GM18870 (cell line): ENCODE data around the gene IFNG.
A peak's percentile ranks its signal among the peaks of the same experiment; 100 is the strongest.

Source experiments
- ATAC-seq: cut with Tn5 transposase; IDR thresholded peaks from one replicate; pipeline ENCODE4 v1.9.1; 2021; ENCODE audit warnings: moderate library complexity; ENCODE audit not compliant: unreplicated experiment

Gene IFNG

DNA sequence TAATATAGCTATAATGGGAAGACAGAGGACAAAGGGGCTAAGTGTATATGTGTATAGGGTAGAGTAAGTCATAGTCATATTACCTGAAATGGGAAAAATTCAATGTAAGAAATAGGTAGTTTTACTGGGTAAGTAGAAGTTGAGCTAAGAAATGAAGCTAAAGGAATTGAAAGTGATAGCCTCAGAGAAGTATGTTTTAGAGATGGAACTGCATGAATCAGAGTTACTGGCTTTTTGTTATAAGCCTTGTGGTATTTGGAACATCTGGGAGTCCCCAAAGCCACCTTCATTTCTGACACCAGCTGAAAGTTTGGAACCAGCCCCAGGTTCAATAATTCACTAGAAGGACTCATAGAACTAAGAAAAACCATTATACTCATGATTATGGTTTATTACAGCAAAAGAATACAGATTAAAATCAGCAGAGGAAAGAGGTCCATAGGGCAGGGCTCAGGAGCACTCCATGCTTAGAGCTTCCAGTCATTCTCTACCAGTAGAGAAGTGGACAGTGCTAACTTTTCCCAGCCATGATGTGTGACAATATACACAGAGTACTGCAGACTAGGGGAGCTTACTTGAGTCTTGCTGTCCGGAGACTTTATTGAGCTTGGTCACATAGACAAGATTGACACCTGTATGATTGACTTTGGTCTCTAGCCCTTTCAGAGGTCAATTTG, 9.8 kb upstream of the IFNG start:
- no peak for ATAC-seq

DNA sequence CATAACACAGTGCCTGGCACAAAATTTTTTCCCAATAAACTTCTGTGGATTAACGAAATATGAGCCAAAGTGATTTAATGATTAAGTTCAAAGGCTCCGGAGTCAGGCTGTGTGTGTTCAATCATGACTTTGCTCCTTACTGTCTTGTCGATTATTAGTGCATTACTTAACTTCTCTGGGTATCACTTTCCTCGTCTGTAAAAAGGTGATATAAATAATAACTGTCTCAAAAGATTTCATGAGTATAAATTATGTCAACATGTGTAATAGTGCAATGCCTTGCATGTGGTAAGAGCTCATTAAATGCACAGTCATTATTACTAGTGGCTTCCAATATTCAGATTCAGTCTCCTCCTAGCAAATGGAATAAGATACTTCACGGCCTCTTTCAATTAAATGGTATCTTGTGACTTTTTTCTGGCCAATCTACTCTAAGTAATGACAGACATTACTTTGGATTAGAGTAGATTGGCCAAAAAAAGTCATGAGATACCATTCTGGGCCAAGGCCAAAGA, 6.8 kb upstream of the IFNG start:
- ATAC-seq: no peak

DNA sequence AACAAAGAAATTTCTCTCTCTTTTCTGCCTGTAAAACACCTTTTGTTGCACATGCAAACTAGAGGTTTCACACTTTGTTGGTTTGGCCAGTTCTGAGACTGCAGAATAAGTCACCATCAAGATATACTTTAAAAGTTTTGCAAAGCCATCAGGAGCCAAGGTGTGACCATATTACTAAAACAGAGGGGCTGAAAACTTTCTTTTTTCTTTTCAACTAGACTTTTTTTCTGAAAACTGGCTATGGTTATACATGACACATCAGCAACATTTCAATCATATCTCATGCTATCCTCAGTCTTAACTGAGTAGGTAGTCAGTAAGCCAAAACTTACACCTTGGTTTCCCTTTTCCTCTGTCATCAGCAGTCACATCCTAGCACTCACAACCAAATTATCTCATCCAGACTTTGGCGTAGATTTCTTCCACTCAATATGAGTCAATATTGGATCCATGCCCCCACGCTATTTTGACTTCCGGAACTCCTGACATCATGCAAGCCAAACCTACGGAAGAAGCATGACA, 4.1 kb upstream of the IFNG start:
- peak; percentile 56 for ATAC-seq

DNA sequence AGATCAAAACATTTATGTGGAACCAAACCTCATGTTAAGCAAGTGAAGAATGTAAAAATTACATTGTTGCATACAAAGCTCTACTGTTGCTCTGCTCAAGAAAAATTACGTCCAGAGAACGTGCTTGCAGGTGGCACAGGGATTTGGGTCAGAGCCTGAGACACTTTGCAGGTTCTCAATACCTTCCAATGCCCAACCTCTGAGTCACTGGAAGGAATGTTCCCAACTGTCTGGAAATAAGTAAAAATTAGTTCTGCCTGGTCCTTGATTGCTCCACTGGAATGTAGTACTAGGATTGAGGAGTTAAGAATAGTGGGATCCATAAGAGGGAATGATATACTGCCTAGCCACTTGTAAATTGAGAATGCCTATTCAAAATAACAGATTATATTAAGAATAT, 2.8 kb upstream of the IFNG start:
- no peak for ATAC-seq

DNA sequence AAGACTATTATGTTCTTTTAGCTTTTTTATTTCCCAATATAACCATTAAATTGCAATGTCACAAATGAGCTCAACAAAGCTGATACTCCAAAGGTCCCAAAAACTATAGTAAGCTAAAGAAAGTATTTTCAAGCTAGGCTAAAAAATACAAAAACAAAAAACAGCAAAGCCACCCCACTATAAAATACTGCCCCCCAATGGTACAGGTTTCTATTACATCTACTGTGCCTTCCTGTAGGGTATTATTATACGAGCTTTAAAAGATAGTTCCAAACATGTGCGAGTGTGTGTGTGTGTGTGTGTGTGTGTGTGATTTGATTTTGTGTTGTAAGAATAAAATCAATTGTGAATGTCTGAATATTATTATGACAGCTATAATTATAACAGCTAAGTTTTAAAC, 1.1 kb downstream of the IFNG start:
- ATAC-seq: no peak

DNA sequence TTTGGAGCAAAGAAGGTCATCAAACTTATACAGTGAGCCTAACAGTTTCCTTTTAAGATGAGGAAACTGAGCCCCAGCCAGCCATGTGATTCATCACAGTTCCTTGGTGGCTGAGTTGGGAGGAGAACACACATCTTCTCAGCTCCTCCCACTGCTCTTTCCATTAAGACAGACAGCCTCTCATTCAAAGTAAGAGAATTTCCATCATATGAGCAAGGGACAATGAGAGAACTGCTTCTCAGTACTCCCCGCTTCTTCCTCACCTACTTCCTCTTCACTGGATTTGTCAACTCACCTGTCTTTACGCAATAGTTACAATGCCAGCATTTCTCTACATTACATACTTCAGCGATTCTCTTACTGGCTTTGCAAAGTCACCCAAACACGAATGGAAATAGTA, 2.2 kb downstream of the IFNG start:
- no peak for ATAC-seq

DNA sequence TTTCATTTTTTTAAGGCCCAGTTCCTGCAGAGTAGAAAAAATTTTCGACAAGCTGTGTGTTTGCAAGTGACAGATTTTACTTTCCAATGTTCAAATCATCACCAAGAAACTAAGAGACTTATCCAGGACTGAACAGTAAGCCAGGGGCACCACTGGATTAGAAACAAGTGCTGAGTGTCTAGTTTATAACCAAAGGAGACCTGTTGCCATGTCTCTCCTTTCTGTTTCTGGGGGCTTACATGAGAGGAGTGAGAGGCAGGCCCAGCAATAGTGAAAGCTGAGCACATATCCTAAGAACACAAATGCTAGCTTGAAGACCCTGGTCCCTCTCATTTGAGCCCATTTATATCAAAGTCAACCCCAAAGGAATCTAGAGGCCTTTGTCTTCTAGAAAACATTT, 2.9 kb downstream of the IFNG start:
- no peak for ATAC-seq

DNA sequence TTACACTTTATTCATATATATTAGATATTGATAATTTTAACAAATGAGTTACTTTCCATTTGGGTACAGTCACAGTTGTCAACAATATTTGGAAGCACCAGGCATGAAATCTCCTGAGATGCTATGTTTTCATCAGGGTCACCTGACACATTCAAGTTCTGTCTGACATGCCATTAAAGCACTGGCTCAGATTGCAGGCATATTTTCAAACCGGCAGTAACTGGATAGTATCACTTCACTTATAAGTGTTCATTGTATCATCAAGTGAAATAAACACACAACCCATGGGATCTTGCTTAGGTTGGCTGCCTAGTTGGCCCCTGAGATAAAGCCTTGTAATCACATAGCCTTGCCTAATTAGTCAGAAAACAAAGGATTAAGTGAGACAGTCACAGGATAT, 4.8 kb downstream of the IFNG start:
- no peak for ATAC-seq

DNA sequence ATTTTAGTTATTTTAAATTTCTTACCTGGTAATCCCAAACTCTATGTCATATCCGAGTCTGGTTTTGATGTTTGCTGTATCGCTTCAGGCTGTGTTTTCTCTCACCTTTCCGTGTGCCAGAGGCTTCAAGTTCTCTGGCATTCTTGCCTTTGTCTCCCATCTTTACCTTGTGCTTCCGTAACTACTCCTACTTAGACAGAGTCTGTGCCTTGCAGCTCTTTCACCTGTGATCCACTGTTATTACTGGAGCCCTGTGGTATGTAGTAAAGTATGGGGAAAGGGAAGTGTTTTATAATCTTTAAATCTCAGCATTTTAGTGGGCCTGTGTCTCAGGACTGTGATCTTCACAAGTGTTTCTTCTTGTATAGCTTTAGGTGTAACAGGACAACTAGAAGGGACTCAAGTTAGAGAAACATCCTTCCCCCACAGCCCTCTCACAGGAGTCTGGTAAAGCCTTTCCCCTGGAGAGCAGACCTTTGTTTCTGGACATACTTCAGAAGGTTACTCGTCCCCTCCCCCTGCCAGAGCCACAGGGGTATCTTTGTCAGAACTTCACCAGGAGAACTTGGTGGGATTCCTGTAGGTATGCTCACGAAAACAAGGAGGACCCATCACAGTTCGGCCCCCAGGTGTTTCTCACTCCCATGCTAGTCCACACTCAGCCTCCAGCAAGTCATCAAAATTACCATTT, 11.1 kb downstream of the IFNG start:
- ATAC-seq: no peak

DNA sequence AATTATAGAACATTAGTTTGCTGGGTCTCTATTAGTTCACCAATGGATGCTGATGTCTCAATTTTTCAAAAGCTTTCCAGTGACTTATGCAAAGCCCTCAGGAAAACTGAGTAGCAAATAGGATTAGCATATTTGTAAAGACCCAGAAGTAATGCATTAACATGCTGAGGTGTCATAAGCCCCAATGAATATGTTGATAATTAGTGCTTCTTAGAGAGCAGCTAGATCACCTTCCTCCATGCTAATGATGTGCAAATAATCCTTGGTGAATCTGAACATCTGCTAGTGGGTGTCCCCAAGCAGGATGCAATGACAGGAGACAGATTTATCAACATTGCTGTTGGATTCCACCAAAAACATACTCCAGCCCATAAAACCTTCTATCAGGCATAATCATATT, 19.0 kb downstream of the IFNG start:
- ATAC-seq: no peak

DNA sequence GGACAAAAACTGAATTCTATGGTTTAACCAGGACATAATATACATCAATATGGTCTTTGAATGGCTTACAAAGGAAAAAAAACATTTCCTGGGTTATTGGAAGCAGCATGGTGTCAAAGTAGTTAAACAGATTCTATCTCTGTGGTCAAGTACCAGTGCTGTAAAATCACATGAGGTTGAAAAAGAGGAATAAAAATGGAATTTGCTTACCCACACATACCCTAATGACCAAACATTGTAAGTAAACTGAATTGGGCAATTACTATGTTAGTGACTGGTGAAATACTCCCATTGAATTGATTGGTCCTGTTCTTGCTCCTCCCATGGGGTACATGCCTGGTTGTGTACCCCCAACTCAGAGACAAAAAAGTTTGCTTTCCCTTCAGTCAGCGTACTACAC, 19.6 kb downstream of the IFNG start:
- ATAC-seq: no peak

DNA sequence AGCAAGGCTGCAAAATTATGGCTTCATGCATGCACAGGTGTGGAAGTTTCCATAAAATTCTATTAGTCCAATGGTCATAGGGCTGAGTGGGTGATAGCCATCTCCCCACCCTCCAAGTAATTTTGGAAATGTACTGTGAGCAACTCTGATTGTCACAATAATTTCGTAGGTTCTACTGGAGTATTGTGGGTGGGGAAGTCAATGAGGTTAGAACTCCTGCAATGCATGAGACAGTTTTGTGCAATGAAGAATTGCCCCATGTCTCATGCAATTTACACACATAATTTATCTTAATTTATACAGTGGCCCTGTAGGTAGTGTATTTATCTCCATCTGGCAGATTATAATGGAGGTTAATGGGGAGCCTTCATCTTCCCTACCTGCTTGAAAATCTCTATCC, 20.5 kb downstream of the IFNG start:
- no peak for ATAC-seq

DNA sequence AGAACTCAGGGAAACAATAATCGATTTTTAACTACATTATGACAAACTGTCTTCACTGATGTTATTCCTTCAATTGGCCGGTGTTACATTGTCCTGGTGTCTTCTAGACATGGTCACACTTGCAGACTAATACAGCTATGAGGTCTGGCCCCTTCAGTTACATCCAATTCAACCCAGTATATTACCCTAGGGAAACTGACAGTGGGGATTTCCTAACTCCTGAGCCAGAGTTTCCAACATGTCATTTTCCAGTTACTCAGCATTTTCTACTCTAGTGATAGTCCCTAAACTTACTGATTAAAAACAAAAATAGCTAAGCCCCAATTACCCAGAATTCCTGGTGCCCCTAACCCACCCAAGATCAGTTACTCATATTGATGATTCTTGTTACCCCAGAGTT, 21.1 kb downstream of the IFNG start:
- no peak for ATAC-seq

DNA sequence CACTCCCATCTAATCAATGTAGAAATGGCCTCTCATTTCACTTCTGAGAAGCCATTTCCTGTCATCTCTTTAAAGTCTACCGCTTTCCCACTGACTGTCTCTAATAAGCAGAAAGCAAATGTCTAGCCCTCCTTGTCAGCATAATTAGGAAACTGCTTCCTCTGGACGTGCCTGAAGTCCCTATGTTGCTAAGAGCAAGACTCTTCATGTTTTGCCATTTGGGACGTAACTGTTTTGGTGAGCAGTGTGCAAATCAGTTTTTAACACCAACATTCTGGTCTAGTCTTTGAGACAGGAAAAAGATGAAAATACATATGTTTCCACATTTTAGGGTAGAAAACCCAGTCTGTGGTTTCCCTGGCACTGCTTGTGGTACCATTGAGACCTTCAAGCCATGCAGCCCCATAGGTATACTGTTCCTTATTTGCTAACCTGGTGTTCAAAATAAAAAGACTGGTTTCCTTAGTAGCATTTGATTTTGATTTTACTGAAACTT, 22.2 kb downstream of the IFNG start:
- no peak for ATAC-seq

DNA sequence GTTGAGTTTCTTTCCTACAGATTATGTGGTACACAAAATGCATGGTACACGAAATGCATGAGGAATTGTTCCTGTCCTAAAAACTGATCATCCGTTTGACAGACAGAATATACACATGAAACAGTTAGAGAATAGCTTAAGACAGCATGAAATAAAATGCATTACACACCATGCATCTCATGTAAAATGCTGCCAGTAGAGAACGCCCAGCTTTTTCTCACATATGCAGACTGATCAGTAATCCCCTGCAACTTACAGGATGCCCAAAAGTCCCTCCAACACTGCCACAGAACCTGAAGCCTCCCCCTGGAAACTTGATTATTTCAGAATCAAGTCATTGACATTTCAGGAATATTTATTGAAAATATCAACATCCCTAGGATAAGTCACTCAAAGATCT, 24.0 kb downstream of the IFNG start:
- ATAC-seq: no peak

DNA sequence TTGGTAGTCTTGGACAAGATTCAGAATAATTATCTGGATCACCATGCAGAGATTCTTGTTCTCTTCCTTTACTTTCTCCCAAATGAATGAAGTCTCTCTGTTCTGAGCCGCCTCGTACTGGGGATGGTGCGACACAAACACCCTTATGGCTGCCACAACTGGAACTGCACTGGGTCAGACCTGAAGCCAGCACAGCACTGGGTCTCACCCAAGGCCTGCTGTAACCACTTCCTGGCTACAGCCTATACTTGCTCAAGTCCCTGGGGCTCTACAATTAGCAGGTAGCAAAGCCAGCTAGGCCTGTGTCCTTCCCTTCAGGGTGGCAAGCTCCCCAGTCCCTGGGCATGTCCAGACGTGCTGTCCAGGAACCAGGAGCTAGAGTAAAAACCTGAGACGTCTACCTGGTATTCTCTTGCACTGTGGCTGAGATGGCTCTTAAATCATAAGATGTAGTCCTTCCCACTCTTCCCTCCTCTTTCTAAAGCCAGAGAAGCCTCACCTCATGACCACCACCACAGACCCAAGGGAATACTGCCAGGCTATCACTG, 27.6 kb downstream of the IFNG start:
- ATAC-seq: no peak

DNA sequence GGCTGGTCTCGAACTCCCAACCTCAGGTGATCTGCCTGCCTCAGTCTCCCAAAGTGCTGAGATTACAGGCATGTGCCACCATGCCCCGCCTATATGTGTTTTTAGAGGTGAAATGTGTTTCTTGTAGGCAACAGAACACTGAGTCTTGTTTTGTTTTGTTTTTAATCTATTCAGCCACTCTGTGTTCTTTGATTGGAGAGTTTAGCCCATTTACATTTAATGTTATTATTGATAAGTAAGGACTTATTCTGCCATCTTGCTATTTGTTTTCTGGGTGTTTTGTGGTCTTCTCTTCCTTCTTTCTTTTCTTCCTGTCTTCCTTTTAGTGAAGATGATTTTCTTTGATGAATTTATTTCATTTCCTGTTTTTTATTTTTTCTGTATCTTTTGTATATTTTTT, 29.6 kb downstream of the IFNG start:
- ATAC-seq: no peak

DNA sequence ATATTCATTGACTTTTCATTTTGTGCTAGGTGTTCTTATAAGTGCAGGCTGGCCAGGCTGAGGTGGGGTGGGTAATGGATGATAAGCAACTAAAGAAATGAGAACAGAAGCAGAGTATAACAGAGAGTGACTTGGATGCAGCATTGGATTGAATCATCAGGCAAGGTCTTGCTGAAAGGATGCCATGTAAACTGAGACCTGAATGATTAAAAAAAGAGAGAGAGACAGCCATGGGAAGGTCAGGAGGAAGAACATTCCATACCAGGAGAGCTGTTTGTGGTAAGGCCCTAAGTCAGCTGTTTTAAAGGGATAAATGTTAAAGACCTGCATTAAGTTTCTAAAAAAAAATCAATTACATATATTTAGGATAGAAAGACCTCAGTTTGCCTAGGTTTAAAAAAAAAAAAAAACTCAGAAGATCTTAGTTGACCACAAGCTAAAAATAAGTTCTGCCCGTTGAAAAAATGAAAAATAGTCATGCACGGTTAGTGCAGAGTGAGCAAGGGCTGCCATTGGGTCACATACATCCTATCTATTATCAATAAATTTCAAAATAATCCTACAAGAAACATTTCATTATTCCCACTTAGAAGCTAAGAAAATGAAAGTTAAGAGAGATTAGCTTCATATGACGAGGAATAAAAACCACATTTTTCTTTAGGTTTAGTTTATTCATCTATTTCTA, 37.2 kb downstream of the IFNG start:
- ATAC-seq: no peak

DNA sequence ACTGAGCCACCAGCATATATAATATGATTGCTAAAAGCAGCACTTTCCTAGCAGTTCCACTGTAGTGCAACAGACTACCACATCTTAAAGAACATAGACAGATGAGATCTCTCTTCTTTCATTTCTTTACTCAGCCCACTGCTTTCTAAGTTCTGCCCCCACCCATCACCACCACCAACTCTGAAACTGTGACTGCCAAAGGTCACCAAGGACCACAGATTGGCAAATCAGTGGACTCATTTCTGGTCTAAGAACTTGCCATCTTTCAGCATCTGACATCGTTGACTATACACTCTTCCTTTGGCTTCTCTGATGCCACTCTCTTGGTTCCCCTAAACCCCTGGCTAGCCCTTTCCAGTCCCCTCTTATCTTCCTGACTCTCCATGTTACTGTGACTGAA, 38.4 kb downstream of the IFNG start:
- ATAC-seq: no peak

DNA sequence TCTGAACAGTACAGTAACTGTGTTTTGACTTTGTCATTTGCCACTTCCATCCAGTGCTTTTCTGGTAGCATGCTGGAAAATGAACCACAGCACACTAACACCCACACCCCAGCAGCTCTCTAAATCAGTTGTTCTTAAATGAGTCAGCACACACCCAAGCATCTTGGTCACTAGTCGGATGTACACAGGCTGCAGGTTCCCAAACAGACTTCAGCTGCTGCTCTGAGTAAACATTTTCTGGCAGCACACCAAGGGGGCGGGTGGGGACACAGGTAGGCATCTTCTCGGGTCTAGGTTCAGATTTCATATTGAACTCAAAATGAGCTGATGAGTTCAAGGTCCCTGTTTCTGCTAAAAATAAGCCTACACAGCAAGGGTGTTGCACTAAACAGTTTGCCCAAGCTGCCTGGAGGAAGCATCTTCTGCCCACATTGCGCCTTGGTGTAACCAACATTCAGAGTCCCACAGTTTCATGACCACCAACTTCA, 39.8 kb downstream of the IFNG start:
- ATAC-seq: peak; percentile 91

DNA sequence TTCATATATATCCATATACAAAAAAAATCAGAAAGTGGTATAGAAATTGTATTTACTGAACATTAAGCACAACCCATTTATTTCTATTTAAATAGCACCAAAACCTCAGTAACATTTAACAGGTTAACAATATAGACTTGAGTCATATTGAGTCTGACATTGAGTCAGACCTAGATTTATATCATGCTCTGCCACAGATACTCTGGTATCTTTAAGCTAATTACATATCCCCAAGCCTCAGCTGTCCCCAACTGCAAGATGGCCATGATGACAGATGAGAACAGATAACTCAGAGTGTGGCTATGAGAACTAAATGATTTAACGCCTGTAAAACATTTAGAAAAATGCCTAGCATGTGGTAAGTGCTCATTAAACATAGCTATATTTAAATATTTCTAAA, 40.3 kb downstream of the IFNG start:
- peak; percentile 68 for ATAC-seq
